A549 (cell line): ENCODE measurements around the gene MYO1E.

Experiments used
- CHD2 ChIP-seq: fragments of 150-350 bp; IDR thresholded peaks from 2 replicates; pipeline ENCODE4 v1.6.1; 2014; ENCODE audit warnings: low read length; ENCODE audit not compliant: partially characterized antibody
- CHD4 ChIP-seq: fragments of 200-600 bp; sonication (generic); IDR thresholded peaks from 2 replicates; pipeline ENCODE4 v1.6.1; 2016; ENCODE audit warnings: antibody characterized with exemption, mild to moderate bottlenecking, borderline replicate concordance
- EP300 ChIP-seq, 2 experiments: fragments of >200 bp; sonication (Bioruptor Twin); formaldehyde crosslinking; IDR thresholded peaks; 2 replicates in 1 of 2; 3 replicates in 1 of 2; pipeline ENCODE4 v1.6.1; 2016 to 2017
- JUNB ChIP-seq: fragments of >200 bp; sonication (Bioruptor Twin); formaldehyde crosslinking; IDR thresholded peaks from 2 replicates; pipeline ENCODE4 v1.6.1; 2016
- MAFK ChIP-seq: fragments of 450-650 bp; IDR thresholded peaks from 2 replicates; pipeline ENCODE4 v1.6.1; 2014; ENCODE audit not compliant: partially characterized antibody
- NR3C1 ChIP-seq: fragments of >200 bp; sonication (Bioruptor Twin); formaldehyde crosslinking; IDR thresholded peaks from 3 replicates; pipeline ENCODE4 v1.6.1; 2017
- POLR2A ChIP-seq: IDR thresholded peaks from 2 replicates; pipeline ENCODE4 v1.6.1; 2012; ENCODE audit warnings: mild to moderate bottlenecking, low read length
- RNF2 ChIP-seq: fragments of 200-600 bp; sonication (generic); IDR thresholded peaks from 2 replicates; pipeline ENCODE4 v1.6.1; 2016; ENCODE audit warnings: low read depth, mild to moderate bottlenecking, antibody characterized with exemption, moderate library complexity, borderline replicate concordance
- SMC3 ChIP-seq: fragments of >200 bp; sonication (Bioruptor Twin); formaldehyde crosslinking; IDR thresholded peaks from 3 replicates; pipeline ENCODE4 v1.6.1; 2018; ENCODE audit warnings: inconsistent platforms
- ZFP36 ChIP-seq: fragments of 450-650 bp; IDR thresholded peaks from 2 replicates; pipeline ENCODE4 v1.6.1; 2014; ENCODE audit warnings: borderline replicate concordance; ENCODE audit not compliant: partially characterized antibody
- TF ChIP-seq, protein P1 (sequence below): fragments of >200 bp; sonication (Bioruptor Twin); formaldehyde crosslinking; IDR thresholded peaks from 3 replicates; pipeline ENCODE4 v1.5.1; 2016
- TF ChIP-seq, protein P2 (sequence below): IDR thresholded peaks from 2 replicates; pipeline ENCODE4 v1.6.1; 2012
- TF ChIP-seq, protein P3 (sequence below): fragments of >200 bp; sonication (Bioruptor Twin); formaldehyde crosslinking; IDR thresholded peaks from 3 replicates; pipeline ENCODE4 v1.6.1; 2016

DNA sequence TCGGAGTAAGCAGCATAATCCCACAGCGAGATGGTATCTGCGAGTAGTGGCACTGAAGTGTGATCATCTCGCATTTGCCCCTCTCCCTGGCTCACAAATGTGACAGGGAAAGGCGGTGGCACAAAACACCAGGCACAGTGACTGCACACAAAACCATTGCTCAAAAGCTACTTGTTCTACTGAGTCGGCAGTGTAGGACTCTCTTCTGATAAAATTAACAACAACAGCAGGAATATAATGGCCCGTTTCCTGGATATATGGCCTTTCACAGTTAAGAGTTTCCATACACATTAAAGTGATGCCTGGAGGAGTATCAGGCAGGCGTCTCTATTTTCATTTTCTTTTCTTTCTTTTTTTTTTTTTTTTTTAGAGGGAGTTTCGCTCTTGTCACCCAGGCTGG is 69.0 kb downstream of the MYO1E start:
- TF ChIP-seq NR3C1 (no peak), CHD4 (no peak), MAFK (no peak), SMC3 (no peak), EP300 (IDR thresholded peaks at IDR 0.05) (no peak), POLR2A (no peak), ZFP36 (no peak), RNF2 (no peak), CHD2 (no peak), JUNB (no peak)
- TF ChIP-seq, protein P1, sequence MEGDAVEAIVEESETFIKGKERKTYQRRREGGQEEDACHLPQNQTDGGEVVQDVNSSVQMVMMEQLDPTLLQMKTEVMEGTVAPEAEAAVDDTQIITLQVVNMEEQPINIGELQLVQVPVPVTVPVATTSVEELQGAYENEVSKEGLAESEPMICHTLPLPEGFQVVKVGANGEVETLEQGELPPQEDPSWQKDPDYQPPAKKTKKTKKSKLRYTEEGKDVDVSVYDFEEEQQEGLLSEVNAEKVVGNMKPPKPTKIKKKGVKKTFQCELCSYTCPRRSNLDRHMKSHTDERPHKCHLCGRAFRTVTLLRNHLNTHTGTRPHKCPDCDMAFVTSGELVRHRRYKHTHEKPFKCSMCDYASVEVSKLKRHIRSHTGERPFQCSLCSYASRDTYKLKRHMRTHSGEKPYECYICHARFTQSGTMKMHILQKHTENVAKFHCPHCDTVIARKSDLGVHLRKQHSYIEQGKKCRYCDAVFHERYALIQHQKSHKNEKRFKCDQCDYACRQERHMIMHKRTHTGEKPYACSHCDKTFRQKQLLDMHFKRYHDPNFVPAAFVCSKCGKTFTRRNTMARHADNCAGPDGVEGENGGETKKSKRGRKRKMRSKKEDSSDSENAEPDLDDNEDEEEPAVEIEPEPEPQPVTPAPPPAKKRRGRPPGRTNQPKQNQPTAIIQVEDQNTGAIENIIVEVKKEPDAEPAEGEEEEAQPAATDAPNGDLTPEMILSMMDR: no peak
- TF ChIP-seq, protein P2, sequence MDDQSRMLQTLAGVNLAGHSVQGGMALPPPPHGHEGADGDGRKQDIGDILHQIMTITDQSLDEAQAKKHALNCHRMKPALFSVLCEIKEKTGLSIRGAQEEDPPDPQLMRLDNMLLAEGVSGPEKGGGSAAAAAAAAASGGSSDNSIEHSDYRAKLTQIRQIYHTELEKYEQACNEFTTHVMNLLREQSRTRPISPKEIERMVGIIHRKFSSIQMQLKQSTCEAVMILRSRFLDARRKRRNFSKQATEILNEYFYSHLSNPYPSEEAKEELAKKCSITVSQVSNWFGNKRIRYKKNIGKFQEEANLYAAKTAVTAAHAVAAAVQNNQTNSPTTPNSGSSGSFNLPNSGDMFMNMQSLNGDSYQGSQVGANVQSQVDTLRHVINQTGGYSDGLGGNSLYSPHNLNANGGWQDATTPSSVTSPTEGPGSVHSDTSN: no peak
- TF ChIP-seq, protein P3, sequence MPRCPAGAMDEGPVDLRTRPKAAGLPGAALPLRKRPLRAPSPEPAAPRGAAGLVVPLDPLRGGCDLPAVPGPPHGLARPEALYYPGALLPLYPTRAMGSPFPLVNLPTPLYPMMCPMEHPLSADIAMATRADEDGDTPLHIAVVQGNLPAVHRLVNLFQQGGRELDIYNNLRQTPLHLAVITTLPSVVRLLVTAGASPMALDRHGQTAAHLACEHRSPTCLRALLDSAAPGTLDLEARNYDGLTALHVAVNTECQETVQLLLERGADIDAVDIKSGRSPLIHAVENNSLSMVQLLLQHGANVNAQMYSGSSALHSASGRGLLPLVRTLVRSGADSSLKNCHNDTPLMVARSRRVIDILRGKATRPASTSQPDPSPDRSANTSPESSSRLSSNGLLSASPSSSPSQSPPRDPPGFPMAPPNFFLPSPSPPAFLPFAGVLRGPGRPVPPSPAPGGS: no peak
